ENCODE data around the gene MAN1A2.

The MAN1A2 gene

DNA sequence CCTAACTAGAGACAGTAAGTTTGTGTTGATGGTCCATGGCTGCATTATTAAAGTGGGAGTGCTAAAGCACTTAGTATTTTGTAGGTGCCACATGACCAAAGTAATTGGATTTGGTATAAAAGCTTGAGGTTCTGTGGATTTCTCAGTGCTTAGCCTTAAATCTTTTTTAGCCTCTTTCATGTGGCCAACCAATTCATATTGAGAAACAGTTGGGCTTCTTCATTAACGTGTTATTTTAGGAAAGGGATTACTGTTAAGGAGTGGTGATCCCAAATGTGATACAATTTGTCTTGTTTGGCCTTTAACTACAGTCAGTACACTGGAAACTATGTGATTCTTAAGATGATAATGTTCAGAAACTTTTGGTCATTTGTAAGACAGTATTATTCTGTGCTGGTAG is 25.5 kb downstream of the MAN1A2 start:
- in situ Hi-C loops (cut with HindIII; ENCODE audit: low pct_unique_long_range_greater_than_20kb, low sequenced_read_pairs): no loop called here
- no peak for TF ChIP-seq JUND (IDR thresholded peaks at IDR 0.05; ENCODE audit: low read depth)
- DNase-seq (ENCODE audit: low read depth in 1 of 2, low spot score in 1 of 2): no peak

DNA sequence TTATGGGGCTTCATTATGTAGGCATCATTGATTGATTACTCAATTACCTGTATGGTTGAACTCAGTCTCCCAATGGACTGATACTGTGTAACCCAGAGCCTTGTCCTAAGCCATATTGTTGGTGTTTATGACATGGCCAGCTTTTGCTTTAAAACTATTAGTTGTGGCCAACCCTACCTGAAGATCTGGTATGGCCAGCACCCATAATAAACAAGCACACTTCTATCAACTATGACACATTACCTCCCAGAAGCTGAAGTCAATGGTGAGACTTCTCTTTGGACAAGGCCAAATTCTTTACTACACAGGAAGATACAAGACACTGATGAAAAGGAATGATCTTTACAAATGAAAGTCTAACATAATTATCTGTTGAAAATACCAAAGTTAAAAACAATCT is 28.8 kb downstream of the MAN1A2 start:
- no peak for TF ChIP-seq JUND (IDR thresholded peaks at IDR 0.05; ENCODE audit: low read depth)
- no peak for DNase-seq (ENCODE audit: low read depth in 1 of 2, low spot score in 1 of 2)
- in situ Hi-C loops (cut with HindIII; ENCODE audit: low pct_unique_long_range_greater_than_20kb, low sequenced_read_pairs): no loop called here

DNA sequence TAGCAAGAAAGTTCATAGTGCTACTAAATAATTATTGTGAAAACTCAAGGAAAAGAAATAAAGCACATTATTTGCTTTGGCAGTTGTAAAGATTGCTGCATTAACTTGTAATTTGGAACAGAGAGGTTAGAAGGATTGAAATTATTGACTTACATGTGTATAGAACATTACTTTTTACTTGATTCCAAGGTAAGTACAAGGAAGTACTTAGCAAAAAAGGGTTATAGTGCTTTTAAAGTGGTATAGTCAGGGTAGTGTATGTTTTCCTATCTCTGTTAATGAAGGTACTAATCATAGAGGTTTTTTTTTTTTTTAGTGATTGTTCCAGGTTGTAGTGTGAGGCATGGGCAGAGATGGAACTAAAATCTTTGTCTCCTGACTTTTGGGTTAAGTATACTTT is 29.4 kb downstream of the MAN1A2 start:
- no peak for TF ChIP-seq JUND (IDR thresholded peaks at IDR 0.05; ENCODE audit: low read depth)
- in situ Hi-C loops (cut with HindIII; ENCODE audit: low pct_unique_long_range_greater_than_20kb, low sequenced_read_pairs): no loop called here

DNA sequence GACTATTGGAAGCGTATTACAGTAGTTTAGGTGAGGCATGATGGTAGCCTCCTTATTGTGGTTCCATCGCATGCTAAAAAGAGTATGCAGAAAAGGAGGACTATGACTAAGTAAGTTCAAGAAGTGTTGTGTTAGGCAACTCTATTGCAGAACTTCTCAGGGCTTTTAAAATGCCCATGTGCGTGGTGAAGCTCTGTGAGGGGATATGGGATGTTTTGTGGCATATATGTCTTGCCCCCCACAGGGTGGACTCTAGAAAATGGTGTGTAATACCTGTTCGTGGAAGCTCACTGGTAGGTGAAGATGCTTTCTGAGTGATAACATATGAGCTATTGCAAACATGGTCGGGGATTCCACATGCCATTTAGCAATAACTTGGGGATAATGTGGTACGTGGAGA is 31.7 kb downstream of the MAN1A2 start:
- TF ChIP-seq JUND (IDR thresholded peaks at IDR 0.05; ENCODE audit: low read depth): no peak
- in situ Hi-C loops (cut with HindIII; ENCODE audit: low pct_unique_long_range_greater_than_20kb, low sequenced_read_pairs): no loop called here

More for the DNA sequence above, 29.4 kb downstream of the MAN1A2 start:
- DNase-seq (ENCODE audit: low read depth in 1 of 2, low spot score in 1 of 2): no peak

DNA sequence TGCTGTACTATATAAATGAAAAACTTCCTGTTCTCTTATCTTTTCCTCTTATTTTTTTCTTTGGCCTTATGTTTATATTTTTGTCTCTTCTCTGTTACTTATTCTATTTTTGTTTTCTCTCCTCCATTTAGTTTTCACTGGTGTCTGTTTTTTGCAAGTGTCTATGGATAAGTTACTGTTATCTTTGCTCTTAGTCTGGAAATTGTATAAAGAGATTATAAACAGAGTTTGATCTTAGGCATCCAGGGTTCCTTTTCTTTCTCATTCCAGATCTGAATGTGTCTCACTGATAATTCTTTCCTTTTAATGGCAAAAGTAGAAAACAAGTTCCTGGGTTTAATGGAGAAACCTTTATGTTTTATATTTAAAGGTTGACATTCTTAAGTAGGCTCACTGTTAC is 34.5 kb downstream of the MAN1A2 start:
- TF ChIP-seq JUND (IDR thresholded peaks at IDR 0.05; ENCODE audit: low read depth): no peak
- no peak for DNase-seq (ENCODE audit: low read depth in 1 of 2, low spot score in 1 of 2)
- in situ Hi-C loops (cut with HindIII; ENCODE audit: low pct_unique_long_range_greater_than_20kb, low sequenced_read_pairs): no loop called here

More for the DNA sequence above, 31.7 kb downstream of the MAN1A2 start:
- DNase-seq (ENCODE audit: low read depth in 1 of 2, low spot score in 1 of 2): no peak

DNA sequence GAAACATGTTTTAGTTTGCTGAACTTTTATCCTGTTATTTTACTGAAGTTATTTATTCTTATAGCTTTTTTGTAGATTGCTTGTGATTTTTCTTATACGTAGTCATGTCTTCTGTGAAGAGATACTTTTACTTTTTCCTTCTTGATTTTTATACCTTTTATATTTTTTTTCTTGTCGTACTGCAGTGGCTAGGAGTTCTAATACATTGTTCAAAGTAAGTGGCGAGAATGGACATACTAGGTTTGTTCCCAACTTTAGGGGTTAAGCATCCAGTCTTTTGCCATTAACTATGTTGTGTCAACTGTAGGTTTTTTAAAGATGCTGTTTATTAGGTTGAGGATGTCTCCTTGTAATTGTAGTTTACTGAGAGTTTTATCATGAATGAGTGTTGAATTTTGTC is 36.3 kb downstream of the MAN1A2 start:
- in situ Hi-C loops (cut with HindIII; ENCODE audit: low pct_unique_long_range_greater_than_20kb, low sequenced_read_pairs): no loop called here
- no peak for DNase-seq (ENCODE audit: low read depth in 1 of 2, low spot score in 1 of 2)
- no peak for TF ChIP-seq JUND (IDR thresholded peaks at IDR 0.05; ENCODE audit: low read depth)

DNA sequence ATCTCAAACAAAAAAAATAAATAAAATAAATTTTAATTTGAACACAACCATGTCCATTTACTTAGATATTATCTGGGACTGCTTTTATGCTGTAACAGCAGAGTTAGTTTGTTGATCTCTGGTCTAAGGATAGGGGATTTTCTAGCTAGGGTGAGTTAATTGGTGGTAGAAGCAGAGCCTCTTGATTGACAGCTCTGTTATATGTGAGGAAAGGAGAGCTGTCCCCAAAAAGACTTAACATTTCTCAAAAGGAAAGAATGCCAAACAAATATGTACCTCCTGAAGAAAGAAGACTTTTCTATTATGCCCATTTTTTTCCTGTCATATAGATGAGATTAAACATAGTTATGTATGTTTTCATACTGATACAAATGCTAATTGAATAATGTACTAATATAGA is 37.8 kb downstream of the MAN1A2 start:
- DNase-seq (ENCODE audit: low read depth in 1 of 2, low spot score in 1 of 2): no peak
- in situ Hi-C loops (cut with HindIII; ENCODE audit: low pct_unique_long_range_greater_than_20kb, low sequenced_read_pairs): no loop called here
- no peak for TF ChIP-seq JUND (IDR thresholded peaks at IDR 0.05; ENCODE audit: low read depth)

DNA sequence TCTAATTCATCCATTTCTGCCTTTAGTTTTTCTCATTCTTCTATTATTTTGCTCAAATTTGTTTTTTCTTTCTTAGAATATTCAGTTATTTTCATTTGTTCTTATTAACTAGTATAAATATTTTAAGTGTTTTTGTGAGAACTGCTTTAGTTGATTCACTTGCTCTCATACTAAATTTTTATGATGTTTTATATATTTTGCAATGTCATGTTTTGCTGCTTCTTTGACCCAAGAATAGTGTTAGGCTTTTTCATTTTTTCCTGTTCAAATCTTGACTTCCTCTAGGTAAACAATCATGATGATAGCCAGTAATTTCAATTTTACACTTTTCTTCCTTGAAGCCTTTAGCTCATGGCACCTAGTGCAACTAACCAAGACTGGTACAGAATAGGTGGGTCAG is 45.2 kb downstream of the MAN1A2 start:
- DNase-seq (ENCODE audit: low read depth in 1 of 2, low spot score in 1 of 2): no peak
- in situ Hi-C loops (cut with HindIII; ENCODE audit: low pct_unique_long_range_greater_than_20kb, low sequenced_read_pairs): no loop called here
- no peak for TF ChIP-seq JUND (IDR thresholded peaks at IDR 0.05; ENCODE audit: low read depth)

DNA sequence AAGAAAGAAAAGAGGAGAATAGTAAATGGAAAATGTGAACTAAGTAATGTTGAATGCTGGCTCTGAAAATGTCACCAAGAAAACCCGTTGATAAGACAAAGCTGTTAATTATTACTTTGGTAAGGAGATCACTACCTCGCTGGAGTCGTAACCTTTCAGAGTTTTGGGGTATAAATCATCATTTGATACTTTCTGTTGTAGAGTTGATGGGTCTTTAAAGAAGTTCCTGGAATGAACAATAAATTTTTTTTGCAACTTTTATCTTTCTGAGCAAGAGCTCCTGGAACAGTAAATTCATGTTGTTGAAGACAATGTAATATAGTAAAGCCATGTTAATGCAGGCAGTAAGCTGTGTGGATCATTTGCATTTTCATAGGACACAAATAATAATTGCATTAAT is 46.2 kb downstream of the MAN1A2 start:
- no peak for TF ChIP-seq JUND (IDR thresholded peaks at IDR 0.05; ENCODE audit: low read depth)
- in situ Hi-C loops (cut with HindIII; ENCODE audit: low pct_unique_long_range_greater_than_20kb, low sequenced_read_pairs): no loop called here
- DNase-seq (ENCODE audit: low read depth in 1 of 2, low spot score in 1 of 2): no peak

DNA sequence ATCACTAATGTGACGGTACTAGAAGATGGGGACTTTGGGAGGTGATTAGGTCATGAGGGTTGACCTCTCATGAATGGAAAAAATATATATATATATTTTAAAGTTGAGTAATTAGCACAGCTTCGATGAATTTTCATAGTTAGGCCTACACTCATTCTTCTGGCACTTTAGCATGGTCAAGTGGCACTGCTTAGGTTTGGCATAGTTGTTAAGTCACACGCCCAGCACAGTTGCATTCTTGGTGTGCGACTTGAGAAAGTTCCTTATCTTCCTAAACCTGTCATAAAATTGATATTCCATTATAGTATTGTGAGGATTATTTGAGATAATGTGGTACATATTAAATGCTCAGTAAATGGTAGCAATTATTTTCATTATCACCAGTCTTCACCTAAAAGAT is 47.7 kb downstream of the MAN1A2 start:
- no peak for DNase-seq (ENCODE audit: low read depth in 1 of 2, low spot score in 1 of 2)
- no peak for TF ChIP-seq JUND (IDR thresholded peaks at IDR 0.05; ENCODE audit: low read depth)
- in situ Hi-C loops (cut with HindIII; ENCODE audit: low pct_unique_long_range_greater_than_20kb, low sequenced_read_pairs): no loop called here

DNA sequence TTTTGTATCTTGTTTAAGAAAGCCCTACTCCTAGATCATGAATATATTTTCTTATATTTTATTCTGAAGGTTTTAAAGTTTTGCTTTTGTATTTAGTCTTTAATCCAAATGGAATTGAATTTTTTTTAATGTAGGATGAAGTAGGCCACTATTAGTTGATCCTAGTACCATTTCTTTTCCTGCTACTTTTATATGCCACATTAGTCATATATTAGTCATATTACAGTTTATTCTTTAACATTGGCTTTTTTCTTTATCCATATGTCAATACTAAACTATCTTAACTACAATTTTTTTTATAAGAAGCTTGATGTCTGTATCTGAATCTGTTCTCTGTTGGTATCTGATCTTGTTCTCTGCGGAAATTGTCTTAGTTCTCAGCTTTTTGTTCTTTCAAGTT is 48.8 kb downstream of the MAN1A2 start:
- in situ Hi-C loops (cut with HindIII; ENCODE audit: low pct_unique_long_range_greater_than_20kb, low sequenced_read_pairs): no loop called here
- DNase-seq (ENCODE audit: low read depth in 1 of 2, low spot score in 1 of 2): no peak
- no peak for TF ChIP-seq JUND (IDR thresholded peaks at IDR 0.05; ENCODE audit: low read depth)

DNA sequence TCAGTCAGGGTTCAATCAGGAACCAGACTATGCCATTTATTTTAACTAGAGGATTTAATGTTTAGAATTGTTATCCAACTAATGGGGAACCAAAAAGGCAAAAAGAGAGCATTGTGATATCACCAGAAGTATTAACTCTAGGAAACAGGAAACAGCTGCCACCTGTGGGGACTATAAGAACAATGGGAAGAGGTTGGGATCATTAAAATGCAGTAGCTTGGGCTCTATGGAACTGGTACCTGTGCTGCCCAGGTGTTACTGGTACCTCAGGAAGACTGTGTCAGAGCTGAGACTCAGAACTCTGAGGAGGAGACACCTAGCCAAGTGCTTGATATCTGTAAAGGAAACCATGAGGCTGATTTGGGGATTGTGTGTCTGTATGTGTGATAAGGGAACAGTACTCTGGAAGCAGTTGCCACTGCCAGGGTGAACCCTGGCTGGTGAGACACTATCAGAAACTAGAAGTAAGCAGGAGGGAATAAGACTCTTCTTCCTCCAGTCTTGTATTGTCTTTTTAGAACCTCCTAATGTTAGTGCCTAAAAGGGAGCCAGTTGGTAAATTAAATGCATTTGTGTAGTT is 49.4 kb downstream of the MAN1A2 start:
- in situ Hi-C loops (cut with HindIII; ENCODE audit: low pct_unique_long_range_greater_than_20kb, low sequenced_read_pairs): no loop called here
- no peak for TF ChIP-seq JUND (IDR thresholded peaks at IDR 0.05; ENCODE audit: low read depth)
- no peak for DNase-seq (ENCODE audit: low read depth in 1 of 2, low spot score in 1 of 2)

DNA sequence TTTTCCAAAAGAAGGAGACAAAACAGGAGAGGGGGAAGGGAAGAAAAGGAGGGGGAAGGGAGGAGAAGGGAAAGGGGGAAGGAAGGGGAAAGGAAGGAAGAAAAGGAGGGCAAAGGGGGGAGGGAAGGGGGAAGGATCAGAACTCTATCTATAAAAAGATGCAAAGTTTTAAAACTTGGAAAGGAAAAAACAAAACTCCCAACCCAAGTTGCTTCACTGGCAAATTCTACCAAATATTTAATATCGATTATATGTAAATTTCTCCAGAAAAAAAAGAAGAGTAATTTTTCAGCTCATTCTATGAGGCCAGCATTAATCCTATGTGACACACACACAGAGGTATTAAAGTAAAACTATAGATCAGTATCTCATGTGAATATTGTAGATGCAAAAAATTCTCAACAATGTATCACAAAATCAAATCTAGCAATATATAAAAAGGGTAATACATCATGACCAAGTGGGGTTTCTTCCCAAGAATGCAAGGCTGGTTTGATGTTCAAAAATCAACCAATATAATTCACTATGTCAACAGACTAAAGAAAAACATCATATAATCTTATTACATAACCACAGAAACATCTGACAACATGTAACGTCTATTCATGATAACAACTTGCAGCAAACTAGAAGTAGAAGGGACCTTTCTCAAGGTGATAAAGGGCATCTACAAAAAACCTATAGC is 57.9 kb downstream of the MAN1A2 start:
- no peak for DNase-seq (ENCODE audit: low read depth in 1 of 2, low spot score in 1 of 2)
- TF ChIP-seq JUND (IDR thresholded peaks at IDR 0.05; ENCODE audit: low read depth): no peak
- in situ Hi-C loops (cut with HindIII; ENCODE audit: low pct_unique_long_range_greater_than_20kb, low sequenced_read_pairs): no loop called here

DNA sequence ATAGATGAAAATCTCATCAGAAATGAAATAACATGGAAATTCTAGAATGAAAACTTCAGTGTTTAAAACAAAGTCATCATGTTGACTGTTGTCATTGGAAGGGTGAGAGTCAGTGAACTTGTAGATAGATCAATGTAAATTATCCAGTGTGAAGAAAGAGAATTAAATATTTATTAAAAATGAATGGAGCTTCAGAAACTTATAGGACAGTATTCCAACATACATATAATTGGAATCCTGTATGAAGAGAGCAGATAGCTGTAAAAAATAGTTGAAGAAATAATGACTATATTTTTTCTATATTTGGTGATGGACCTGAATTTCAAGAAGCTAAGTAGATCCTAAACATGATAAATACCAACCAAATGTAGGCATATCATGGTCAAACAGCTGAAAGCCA is 60.0 kb downstream of the MAN1A2 start:
- DNase-seq (ENCODE audit: low read depth in 1 of 2, low spot score in 1 of 2): no peak
- no peak for TF ChIP-seq JUND (IDR thresholded peaks at IDR 0.05; ENCODE audit: low read depth)
- in situ Hi-C loops (cut with HindIII; ENCODE audit: low pct_unique_long_range_greater_than_20kb, low sequenced_read_pairs): no loop called here

Measured in T47D (cell line).